RKO (cell line): Measurements from ENCODE around the gene FXYD5.
"Not testable (repeated sequence)": the region's sequence is repeated elsewhere in the genome, so short reads cannot be mapped to it uniquely, and the experiment has no call there.

ENCODE experiments used
- DNase-seq: peaks from one replicate; pipeline ENCODE4 v3.0.0-alpha.2; 2016; ENCODE audit warnings: low spot score

FXYD5 gene

DNA sequence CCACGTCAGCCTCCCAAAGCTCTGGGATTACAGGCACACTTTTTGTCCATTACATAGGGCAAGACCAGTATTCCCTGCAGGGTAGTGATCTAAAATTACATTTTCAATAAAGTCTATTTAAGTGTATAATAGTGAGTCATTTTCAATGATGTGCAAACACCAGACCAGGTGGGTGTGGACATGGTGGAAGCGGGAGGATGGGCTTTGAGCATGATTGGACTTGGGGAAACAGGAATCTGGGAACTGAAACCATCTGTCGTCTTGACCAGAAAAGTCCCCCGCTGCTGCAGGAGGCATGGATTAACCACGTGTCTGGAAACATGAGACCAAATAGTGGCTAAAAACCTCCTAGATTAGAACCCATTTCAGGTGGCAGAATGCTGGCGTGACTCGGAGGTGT is 34.0 kb upstream of the FXYD5 start:
- no peak for DNase-seq

DNA sequence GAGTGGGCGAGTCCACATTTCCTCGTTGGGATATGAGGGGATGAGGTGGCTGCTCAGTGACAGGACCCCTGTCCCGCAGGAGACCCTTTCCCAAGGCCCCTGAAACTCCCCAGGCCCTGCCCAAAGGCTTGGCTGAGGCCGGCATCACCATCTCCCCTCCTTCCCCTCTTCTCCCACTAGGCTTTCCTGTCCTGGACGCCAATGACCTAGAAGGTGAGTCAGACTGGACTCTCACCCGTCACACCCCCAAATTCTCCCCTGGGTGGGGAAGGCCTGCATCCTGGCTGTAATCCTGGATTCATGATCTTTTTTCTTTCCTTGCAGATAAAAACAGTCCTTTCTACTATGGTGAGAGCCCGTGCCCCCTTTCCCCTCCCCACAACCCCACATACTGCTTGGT is 33.6 kb upstream of the FXYD5 start:
- no peak for DNase-seq

DNA sequence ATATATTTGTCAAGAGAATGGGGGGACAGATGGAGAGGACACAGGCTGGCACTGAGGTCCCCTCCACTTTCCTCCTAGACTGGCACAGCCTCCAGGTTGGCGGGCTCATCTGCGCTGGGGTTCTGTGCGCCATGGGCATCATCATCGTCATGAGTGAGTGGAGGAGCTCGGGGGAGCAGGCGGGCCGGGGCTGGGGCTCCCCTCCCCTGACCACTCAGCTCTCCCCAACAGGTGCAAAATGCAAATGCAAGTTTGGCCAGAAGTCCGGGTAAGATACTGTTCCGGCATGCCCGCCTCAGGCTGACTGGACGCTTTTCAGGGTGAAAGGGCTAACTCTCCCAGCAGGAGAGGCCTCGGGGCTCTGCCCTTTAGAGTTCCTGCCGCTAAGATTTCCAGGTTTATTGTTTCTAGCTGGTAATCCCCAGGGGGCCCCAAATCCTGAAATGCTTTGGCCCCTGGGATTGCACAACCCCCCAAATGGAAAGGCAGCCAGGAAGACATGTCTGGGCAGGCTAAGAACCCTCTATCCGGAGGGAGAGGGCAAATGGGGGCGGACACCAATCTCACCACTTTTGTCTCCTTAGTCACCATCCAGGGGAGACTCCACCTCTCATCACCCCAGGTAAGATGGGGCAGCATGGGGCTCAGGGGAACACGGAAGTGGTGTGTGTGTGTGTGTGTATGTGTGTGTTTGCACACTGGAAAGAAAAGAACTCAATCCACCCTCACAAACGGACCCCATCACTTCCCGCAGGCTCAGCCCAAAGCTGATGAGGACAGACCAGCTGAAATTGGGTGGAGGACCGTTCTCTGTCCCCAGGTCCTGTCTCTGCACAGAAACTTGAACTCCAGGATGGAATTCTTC is 31.6 kb upstream of the FXYD5 start:
- no peak for DNase-seq

DNA sequence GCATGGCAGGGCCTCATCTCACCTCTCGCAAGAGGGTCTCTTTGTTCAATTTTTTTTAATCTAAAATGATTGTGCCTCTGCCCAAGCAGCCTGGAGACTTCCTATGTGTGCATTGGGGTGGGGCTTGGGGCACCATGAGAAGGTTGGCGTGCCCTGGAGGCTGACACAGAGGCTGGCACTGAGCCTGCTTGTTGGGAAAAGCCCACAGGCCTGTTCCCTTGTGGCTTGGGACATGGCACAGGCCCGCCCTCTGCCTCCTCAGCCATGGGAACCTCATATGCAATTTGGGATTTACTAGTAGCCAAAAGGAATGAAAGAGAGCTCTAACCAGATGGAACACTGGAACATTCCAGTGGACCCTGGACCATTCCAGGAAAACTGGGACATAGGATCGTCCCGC is 31.0 kb upstream of the FXYD5 start:
- DNase-seq, result no peak

DNA sequence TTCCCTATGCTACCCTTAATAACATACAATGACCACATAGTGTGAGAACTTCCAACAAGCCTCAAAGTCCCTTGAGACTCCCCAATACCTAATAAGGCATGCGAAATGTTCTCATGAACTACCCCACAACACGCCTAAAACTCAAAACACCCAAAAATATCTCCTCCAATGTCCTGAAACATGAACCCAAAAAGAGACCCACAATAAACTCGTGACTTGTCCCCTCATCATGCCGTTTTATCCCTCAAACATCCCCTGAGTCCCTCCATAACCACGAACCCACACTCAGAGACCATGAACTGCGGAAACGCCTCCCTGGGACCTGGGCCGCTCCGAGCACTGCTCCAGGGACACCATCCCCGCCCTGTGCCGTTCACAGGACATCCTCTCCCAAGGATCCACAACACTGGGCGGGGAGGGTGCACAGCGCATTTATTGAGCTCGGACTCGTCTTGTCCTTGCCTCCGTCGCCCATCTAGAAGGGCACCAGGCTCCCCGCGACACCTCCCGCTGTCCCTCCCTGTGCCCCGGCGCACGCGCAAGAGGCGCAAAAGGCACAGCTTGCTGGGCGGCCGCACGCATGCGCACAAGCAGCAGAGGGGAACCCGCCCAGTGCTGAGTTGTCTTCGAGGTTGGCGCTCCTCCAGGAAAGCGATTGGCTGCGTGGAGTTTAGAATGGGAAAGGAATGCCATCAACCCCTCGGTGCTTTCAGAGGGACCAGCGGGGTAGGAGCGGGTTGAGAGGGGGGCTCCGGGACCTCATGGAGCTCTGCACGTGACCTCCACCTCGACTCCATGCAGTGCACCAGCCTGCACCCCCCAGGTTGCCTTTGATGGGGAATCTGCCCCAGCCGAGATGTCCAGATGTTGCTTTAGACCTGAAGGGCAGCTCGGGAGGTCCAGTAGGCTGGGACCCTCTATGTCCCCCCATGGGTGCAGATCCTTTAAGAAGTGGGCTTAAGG is 30.2 kb upstream of the FXYD5 start:
- peak; percentile 96 for DNase-seq

DNA sequence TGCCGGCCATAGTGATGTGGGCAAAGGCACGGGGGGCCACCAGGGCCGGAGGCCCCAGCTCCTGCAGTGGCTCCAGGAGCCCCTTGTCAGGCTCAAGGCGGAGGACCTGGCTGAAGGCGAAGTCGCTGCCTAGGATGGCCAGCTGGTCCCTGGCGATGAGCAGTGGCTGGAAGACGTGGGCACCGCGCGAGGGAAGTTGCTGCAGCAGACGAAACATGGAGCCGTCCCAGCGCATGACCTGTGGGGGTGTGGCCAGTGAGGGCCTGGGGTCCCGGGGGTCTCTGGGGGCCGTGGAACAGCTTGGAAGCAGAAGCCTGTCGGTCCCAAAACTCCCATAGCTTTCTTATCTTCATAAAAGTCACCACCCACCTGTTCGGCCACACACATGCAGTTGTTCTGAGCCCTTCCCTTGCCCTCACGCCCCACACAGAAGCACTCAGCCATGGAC is 29.2 kb upstream of the FXYD5 start:
- DNase-seq, result no peak

DNA sequence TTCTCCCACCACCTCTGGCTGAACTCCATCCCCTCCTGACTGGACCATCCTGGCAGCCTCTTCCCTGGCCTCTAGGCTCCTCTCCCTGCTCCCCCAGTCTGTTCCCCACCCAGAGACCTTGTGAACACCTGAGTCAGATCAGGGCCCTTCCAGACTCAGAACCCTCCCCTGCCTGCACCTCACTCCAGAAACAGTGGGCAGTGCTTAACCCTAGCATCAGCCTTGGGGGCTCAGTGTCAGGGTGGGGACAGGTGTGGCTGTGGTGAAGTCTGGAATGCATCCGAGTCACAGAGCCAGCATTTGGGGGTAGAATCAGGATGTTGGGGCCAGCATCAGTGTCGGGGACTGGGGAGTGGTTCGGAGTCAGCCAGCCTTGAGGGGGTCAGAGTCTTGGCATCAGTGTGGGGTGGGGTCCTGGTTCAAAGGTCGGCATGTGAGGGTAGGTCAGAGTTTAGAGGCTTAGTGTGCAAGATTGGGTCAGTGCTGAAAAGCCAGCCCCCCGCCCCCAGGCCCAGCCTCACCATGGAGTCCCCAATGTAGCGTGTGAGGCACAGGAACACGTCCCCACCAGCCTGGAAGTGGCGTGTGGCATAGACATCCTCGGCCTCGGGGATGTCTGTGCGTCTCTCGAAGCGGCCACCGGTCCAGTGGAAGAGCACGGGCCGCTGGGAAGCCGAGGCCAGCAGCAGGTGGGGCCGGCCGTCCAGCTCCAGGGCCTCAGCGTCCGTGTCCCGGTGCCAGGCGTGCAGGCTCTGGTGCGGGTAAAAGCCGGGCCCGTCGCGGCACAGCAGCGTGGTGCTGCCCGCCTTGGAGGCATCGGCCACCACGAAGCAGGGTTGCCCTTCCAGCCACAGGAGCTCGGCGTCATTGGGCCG is 28.5 kb upstream of the FXYD5 start:
- DNase-seq, result no peak

DNA sequence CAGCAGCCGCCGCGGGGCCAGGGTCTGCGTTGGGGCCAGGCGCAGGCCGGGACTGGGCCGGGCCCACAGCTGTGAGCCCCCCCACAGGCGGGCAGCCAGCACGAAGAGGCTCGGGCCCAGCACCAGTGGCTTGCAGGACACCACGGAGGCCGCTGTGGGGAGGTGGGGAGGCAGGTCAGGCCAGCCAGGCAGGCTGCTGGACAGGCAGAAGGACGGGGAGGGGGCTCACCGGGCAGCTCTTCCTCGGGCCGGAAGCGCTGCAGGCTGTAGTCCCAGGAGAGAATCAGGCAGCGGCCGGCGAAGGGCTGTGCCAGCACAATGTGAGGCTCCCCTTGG is 27.9 kb upstream of the FXYD5 start:
- DNase-seq, result no peak

DNA sequence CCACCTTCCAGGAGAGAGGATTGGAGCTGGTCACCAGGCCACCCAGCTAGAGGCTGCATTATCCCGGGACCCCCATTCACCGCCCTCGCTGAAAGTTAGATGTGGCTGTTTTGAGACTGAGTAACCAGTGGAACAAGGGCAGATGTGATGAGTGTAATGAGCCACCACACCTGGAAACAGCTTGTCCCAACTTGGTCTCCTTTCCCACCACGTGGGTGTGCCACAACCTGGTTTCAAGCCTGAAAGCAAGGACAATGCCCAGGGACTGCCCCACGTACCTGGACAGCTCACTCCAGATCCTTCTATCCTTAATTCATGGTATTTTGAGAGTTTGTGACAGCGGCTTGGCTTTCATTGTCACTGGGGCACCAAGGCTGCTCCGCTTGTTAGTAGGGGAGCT is 26.7 kb upstream of the FXYD5 start:
- DNase-seq, result no peak

DNA sequence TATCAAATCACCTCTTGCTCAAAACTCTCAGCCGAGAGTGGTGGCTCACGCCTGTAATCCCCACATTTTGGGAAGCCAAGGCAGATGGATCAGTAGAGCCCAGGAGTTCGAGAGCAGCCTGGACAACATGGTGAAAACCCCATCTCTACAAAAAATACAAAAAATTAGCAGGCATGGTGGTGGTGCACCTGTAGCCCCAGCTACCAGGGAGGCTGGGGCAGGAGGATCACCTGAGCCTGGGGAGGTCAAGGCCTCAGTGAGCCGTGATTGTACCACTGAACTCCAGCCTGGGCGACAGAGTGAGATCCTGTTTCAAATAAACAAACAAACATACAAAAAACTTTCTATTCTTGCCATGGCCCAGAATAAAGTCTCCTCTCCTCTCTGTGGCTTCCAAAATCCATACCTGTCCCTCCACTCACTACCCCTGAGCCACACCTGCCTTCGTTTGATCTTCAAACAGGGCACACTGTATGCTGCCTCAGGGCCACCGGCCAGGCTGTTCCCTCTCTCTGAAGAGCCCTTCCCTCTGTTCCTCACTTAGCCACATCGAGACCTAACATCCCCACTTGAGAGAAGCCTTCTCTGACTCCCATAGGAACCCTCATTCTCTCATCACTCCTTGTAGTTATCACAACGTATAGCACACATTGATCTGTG is 26.0 kb upstream of the FXYD5 start:
- no peak for DNase-seq

DNA sequence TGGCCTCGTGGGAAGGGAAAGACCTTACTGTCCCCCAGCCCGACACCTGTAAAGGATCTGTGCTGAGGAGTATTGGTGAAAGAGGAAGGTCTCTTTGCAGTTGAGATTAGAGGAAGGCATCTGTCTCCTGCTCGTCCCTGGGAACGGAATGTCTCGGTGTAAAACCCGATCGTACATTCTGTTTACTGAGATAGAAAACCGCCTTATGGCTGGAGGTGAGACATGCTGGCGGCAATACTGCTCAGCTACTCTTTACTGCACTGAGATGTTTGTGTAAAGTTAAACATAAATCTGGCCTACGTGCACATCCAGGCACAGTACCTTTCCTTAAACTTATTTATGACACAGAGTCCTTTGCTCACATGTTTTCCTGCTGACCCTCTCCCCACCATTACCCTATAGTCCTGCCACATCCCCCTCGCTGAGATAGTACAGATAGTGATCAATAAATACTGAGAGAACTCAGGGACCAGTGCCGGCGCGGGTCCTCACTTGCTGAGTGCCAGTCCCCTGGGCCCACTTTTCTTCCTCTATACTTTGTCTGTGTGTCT is 24.7 kb upstream of the FXYD5 start:
- DNase-seq, result not testable (repeated sequence)

DNA sequence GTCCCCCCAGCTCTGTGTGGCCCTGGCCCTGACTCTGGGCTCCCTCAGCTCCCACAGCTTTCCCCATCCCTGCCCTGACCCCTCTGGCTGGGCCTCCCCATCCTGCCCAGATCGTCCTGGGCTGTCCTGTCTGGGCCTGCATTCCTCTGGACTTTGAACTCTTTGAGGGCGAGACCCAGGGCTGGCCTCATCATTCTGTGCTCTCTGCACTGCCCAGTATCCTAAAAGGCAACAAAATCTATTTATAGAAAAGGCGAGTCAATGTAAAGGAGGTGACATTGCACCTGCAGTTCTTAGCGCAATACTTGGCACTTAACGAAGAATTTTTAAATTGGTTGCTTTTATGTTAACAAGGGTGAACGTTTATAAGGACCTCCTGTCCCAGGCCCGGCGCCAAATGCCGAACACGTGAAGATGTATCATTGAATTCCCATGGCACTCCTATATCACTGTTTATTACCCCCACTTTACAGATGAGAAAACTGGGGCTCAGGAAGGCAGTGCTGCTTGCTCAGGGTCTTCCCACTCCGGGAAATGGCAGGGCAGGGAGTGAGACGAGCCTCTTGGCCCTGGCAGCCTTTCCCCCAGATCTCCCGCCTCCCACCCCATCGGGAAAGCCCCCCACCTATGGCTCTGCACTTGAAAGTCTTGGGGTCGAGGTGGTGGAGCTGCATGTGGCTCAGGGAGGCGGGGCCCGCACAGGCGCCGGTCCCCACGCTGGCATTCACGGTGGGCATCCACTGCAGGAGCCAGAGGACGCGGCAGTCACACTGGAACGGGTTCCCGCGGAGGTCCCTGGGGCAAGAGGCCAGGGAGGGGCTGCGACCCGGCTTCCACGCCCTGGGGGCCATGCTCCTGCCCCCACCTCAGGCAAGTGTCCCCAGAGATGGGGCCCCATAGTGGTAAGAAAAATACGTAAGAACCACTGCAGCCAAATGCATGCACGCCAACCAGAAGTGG is 23.5 kb upstream of the FXYD5 start:
- DNase-seq, result no peak

DNA sequence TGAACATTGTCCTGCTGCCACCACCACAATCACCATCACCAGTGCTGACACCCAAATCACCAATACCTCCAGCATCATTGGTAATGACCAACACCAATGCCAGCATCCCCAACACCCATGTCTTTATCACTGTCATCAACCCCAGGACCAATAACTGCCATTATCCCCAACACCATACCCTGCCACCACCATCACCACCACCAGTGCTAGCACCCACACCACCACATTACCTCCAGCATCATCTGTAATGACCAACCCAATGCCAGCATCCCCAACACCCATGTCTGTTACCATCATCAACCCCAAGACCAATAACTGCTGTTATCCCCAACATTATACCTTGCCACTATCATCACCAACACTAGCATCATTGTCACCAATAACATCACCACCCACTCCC is 22.3 kb upstream of the FXYD5 start:
- DNase-seq, result no peak

DNA sequence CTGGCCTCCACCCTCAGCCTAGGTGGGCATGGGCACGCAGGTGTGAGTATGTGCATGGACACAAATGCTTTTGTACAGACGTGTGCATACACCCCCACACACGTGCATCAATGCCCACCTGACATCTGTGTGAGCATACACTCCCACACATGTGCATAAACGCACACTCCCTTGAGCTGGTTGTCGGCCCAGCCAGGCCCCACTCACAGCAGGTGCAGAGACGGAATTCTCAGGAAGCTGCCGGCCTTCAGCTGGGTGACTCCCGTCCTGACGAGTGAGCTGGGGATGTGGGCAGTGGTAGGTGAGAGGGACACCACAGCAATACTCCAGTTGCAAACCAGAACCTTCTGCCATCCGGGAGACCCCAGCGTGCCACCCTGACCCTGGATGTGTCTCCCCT is 20.7 kb upstream of the FXYD5 start:
- no peak for DNase-seq

DNA sequence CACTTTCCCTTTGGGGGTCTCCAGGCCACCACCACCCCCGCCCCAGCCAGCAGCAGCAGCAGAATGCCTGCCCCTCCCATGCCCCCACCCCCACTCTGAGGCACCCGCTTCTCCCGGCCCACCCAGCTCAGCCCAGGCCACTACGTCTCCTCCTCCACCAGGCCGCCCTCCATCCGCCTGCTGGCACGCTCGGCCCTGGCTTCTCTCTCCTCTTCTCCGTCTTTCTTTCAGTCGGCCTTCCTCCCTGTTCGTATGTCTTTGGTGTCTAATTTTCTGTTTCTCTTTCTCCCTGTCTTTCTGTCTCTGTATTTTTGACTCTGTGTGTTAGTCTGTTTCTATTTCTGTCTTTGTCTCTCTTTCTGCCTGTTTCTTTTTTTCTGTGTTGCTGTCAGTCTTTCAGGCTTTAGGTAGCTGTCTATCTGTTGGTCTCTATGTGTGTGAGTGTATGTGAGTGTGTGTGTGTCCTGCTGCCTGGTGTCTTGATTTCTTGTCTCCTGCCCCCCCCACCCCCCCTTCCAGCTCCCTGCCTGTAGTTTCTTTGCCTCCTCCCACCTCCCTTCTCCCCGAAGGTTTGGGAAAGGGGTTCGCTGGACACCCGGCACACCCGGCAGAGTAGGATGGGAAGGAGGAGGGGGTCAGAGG is 19.8 kb upstream of the FXYD5 start, which contains the start of gene LGI4:
TSS of gene LGI4 (minus strand) at position 459 of the 642 bp plus-strand sequence. CDS start at position 80, 379 bp downstream.
- no peak for DNase-seq

DNA sequence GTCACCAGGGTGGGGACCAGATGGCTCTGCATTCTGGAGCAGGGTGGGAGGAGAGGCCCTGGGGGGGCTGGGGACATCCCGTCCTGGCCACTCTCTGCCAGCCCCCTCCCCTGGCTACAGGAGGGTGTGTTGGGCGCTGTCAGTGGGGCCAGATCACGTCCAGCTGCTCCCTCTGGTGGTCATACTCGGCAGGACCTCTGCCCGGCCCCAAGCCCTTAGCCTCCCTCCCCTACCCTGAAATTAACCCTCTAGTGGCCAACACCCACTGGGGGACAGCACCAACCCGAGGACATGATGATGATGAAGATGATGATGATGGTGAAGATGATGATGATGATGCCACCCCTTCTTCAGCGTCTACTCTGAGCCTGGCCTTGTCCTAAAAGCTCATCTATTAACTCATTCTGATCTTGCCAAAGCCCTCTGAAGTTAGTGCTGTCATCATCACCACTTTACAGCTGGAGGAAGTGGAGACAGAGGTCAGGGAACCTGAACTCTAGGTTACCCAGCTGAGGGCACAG is 19.1 kb upstream of the FXYD5 start:
- DNase-seq, result peak; percentile 60

DNA sequence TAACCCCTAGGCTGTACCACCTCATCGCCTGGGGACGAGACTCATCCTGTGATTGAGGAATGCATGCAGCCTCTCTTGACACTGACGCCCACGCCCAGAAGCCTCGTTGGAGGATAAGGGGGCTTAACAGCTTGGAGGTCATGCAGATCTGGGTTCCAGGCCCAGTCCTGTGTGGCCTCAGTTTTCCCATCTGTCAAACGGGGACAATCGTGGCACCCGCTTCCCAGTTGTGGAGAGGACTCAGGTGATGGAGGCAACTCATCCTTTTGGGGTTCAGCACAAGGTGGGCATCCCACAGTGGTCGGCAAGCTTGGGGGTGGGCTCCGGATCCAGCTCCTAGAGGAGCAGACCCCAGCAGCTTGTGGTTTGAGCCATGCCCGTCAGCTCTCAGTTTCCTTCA is 18.3 kb upstream of the FXYD5 start:
- DNase-seq, result no peak

DNA sequence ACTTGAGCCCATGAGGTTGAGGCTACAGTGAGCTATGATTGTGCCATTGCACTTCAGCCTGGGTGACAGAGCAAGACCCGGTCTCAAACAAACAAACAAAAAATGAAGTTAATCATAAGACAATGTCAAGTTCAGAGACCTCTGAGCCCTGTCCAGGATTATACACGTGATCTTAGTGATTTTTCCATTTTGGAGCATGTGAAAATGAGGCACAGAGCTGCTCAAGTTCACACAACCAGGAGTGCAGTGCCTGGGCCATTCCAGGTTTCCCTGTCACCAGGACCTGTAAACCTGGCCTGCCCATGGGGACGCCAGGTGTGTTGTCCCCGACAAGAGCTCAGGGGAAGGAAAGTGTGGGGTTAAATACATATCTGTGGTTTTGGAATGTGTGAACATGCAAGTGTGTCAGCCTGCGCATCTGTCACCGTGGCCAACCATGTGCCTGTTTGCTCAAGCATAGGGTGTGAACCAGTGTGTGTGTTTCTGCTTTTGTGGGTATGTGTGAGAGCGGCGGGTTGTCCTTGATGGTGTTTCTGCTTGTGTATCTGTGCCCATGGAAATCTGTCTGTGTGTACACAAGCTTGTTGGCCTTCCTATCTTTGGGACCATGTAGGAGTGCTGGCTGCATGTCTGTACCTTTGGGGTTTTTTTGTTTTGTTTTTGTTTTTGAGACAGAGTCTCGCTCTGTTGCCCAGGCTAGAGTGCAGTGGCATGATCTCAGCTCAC is 17.4 kb upstream of the FXYD5 start:
- DNase-seq, result no peak
